Raji (cell line): ENCODE measurements around the gene PPP1R2.

ENCODE experiments used
- POLR2A ChIP-seq: IDR thresholded peaks from 2 replicates; pipeline ENCODE4 v1.6.1; 2011; ENCODE audit warnings: low read depth, low read length, control low read depth; ENCODE audit not compliant: insufficient read depth

PPP1R2 gene

GRCh38 chr3:195526492-195526891, 16.6 kb downstream of the PPP1R2 start:
- no peak for TF ChIP-seq POLR2A

DNA sequence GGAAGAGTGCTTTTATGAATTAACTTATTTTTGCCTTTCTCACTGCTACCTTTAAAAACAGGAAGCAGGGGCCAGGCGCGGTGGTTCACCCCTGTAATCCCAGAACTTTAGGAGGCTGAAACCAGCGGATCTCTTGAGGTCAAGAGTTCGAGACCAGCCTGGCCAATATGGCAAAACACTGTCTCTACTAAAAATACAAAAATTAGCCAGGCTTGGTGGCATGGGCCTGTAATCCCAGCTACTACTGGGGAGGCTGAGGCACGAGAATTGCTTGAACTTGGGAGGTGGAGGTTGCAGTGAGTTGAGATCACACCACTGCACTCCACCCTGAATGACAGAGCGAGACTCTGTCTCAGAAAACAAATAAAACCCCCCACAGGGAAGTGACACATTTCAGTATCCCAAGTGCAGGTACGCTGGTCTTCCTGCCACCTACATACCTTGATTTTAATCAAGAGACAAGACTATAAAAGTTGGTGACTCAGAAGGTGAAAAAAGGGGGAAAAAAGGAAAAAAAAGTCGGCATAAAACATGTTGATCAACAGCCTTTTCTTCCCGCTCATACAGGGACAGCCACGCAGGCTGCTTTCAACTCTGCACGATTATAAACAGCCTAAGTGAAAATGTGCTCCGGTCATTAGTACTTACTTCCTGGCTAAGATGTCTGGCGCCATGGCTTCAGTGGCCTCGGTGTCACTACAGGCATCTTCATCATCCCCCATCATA, 18.8 kb downstream of the PPP1R2 start:
- no peak for TF ChIP-seq POLR2A

GRCh38 chr3:195522254-195523023, 20.7 kb downstream of the PPP1R2 start:
- no peak for TF ChIP-seq POLR2A

DNA sequence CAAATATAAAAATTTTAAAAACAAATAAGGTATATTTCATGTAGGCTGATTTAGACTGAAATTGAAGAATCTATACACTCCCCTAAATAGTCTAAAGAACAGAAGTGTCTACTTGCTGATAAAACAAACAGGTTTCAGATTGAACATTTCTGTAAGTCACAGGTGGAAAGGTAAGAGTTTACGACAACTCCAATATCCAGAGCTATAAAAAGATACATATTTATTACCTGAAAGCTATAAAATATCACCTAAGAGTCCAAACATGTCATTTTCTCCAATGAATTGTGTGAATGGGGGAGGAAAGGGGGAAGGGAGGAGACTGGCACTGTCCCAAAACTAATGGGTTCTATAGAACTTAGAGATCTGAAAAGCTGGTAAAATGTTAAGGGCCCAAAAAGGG, 26.1 kb downstream of the PPP1R2 start:
- no peak for TF ChIP-seq POLR2A

- TF ChIP-seq POLR2A: no peak
Measured at GRCh38 chr3:195512798-195513345, 30.3 kb downstream of the PPP1R2 start.

DNA sequence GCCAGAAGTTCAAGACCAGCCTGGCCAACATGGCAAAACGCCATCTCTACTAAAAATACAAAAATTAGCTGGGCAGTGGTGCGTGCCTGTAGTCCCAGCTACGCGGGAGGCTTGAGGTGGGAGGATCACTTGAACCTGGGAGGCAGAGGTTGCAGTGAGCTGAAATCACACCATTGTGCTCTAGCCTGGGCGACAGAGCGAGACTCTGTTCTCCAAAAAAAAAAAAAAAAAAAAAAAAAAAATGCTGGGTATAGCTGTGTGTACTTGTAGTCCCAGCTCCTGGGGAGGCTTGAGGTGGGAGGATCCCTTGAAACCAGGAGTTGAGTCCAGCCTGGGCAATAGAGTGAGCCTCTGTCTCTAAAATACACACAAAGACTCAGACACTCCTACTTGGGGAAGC, 32.0 kb downstream of the PPP1R2 start:
- no peak for TF ChIP-seq POLR2A

DNA sequence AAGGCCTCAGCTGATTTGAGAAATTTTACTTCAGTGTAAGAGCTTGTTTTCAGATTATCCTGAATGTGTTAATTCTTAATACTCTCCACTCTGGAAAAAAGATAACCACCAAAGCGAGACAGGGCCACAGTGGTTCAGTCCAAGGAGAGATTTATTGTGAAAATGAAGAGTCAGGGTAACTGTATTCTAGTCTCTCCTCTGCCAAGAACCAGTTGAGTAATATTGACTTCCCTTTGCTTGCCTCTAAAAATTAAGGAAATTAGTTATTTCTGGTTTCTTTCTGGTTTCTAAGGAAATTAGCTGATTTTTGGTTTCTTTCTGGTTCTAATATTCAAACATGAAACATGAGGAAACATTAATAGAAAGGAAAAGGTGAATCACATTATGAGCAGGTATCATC, 34.9 kb downstream of the PPP1R2 start:
- no peak for TF ChIP-seq POLR2A

DNA sequence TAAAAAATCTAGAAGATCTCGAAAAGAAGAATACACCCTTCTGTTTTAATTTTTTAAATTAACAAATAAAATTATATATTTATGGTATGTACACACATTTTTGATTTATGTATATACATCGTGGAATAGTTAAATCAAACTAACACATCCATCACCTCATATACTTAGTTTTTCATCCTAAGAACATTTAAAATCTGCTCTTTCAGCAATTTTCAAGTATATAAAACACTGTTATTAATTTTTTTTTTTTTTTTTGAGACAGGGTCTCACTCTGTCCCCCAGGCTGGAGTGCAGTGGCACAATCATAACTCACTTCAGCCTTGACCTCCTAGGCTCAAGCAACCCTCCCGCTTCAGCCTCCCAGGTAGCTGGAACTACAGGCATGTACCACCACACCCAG, 67.5 kb downstream of the PPP1R2 start:
- TF ChIP-seq POLR2A: no peak

DNA sequence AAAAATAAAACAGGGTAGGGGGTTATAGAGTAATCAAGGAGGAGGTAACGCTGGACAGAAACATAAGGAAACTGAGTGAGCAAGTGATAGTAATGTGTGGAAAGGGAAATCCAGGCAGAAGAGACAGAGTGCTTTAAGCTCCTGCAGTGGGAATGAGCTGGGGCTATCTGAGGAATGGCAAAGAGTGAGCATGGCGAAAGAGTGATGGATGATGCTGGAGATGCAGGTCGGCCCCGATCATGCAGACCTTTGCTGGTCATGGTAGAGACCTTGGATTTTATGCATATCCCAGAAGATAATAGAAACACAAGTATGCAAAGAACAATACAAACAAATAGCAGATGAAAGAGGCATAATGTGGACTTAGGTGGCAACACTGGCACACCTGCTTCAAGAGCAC, 74.3 kb downstream of the PPP1R2 start:
- TF ChIP-seq POLR2A: no peak

DNA sequence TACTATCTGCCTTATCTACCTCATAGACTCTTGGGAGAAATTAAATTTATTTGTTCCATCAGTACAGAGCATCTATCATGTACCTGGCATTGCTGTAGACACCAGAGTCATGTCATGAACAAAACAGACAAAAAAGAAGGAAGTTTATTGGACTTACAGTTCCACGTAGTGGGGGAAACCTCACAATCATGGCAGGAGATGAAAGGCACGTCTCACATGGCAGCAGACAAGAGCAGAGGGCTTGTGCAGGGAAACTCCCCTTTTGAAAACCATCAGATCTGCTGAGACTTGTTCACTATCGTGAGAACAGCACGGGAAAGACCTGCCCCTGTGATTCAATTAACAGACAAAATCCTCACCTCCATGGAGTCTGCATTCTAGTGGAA, 74.7 kb downstream of the PPP1R2 start:
- TF ChIP-seq POLR2A: no peak

DNA sequence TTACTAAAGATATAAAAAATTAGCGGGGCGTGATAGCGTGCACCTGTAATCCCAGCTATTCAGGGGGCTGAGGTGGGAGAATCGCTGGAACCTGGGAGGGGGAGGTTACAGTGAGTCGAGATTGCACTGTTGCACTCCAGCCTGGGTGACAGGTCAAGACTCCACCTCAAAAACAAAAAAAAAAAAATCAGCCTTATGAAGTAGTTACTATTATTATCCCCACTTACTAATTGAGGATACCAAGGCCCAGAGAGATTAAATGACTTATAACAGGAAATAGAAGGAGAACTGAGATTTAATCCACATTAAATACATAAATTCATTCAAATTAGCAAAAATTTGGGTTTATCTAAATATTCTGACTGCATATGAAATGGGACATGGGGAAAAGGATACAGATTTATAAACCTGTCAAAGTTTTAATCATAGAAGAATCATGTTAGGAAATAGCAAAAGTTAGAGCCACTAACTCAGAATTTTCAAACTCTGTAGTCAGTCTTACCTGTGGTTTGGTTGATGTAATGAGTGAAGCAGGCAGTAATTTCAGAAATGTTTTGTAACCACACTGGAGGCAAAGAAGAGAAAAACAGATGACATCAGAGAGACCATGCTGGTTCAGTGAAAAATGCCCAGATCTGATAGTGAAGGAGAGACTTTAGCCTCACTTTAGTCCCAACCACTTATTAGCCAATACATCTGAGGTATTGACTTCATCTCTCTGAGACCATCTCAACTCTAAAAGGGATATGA, 75.3 kb downstream of the PPP1R2 start:
- no peak for TF ChIP-seq POLR2A

GRCh38 chr3:195466251-195466650, 76.9 kb downstream of the PPP1R2 start:
- TF ChIP-seq POLR2A: no peak
